GM12878 (cell line): Measurements from ENCODE around the gene UBQLN4. TPM values are rescaled to one million over a fixed set of nuclear protein-coding genes. Genes with fewer than 3 reads are reported as not detected.

Experiments used
- ATAC-seq: fragments of 200-7000 bp; cut with Tn5 transposase; 3 replicates; pipeline ENCODE4 v1.9.1; 2020; ENCODE audit warnings: mild to moderate bottlenecking, moderate library complexity
- BruUV-seq: library from RNA; stranded (reverse); fragments of 400-500 nt; replicated peaks from 2 replicates; lab custom pipeline; 2021; lab: Mats Ljungman, UMichigan
- CTCF ChIA-PET: fragments of 300-600 bp; sonication (Branson Sonifier 250); formaldehyde crosslinking; extraction: SDS; loops from one replicate; lab custom pipeline; 2021; ENCODE audit warnings: inconsistent platforms; lab: Yijun Ruan, JAX
- POLR2A ChIA-PET: fragments of 350-600 bp; formaldehyde crosslinking; extraction: SDS; loops from one replicate; lab custom pipeline; 2021; ENCODE audit warnings: inconsistent platforms; lab: Charles Lee
- RAD21 ChIA-PET: fragments of 300-600 bp; sonication (Branson Sonifier 250); formaldehyde crosslinking; loops from one replicate; lab custom pipeline; 2023; ENCODE audit warnings: antibody characterized with exemption; ENCODE audit not compliant: unreplicated experiment; lab: Charles Lee
- SMC1A ChIA-PET: fragments of 300-600 bp; sonication (Branson Sonifier 250); formaldehyde crosslinking; loops from one replicate; lab custom pipeline; 2023; ENCODE audit not compliant: unreplicated experiment, uncharacterized antibody; lab: Charles Lee
- DNase-seq: peaks from one replicate; pipeline ENCODE4 v3.0.0-alpha.2; 2011; ENCODE audit warnings: low read depth, low spot score
- FAIRE-seq: peaks from 3 replicates; lab custom pipeline; 2011; peaks lifted over from hg19 to GRCh38; lab: Jason Lieb, UNC
- H2AFZ ChIP-seq: 2 replicates; pipeline ENCODE4 v1.6.0; 2011; ENCODE audit warnings: low read depth, low read length, control low read depth; ENCODE audit not compliant: control insufficient read depth
- H3K27ac ChIP-seq: 2 replicates; pipeline ENCODE4 v1.5.1; 2011; ENCODE audit warnings: control low read depth; ENCODE audit not compliant: control insufficient read depth, insufficient read depth
- H3K27me3 ChIP-seq, 2 experiments: replicated peaks in 1 of 2; 2 replicates each; pipeline versions ENCODE4 v1.6.0 to v1.6.1; 2011; ENCODE audit warnings: low read length in 1 of 2; ENCODE audit not compliant: control insufficient read depth in 2 of 2, insufficient read depth in 2 of 2
- H3K36me3 ChIP-seq, 2 experiments: 2 replicates each; pipeline ENCODE4 v1.5.1; 2011; ENCODE audit warnings: low read length in 1 of 2; ENCODE audit not compliant: control insufficient read depth in 2 of 2, insufficient read depth in 2 of 2
- H3K4me1 ChIP-seq: 2 replicates; pipeline ENCODE4 v1.6.1; 2011; ENCODE audit warnings: mild to moderate bottlenecking, low read length, moderate library complexity, mixed read lengths; ENCODE audit not compliant: control insufficient read depth, insufficient read depth
- H3K4me2 ChIP-seq: 2 replicates; pipeline ENCODE4 v1.6.0; 2011; ENCODE audit warnings: control low read depth; ENCODE audit not compliant: control insufficient read depth, insufficient read depth
- H3K4me3 ChIP-seq: fragments of 200-600 bp; sonication (generic); 2 replicates; pipeline ENCODE4 v1.5.1; 2016
- H3K79me2 ChIP-seq: 2 replicates; pipeline ENCODE4 v1.6.0; 2011; ENCODE audit warnings: low read length; ENCODE audit not compliant: control insufficient read depth, insufficient read depth
- H3K9ac ChIP-seq: 2 replicates; pipeline ENCODE4 v1.8.0; 2011; ENCODE audit warnings: low read length, control low read depth, mixed read lengths; ENCODE audit not compliant: control insufficient read depth, insufficient read depth
- H3K9me3 ChIP-seq: replicated peaks from 3 replicates; pipeline ENCODE4 v1.5.1; 2011; ENCODE audit warnings: mild to moderate bottlenecking, low read length; ENCODE audit not compliant: control insufficient read depth, insufficient read depth
- H4K20me1 ChIP-seq: 2 replicates; pipeline ENCODE4 v1.6.0; 2011; ENCODE audit not compliant: control insufficient read depth, insufficient read depth
- CBX5 ChIP-seq: sonication (generic); IDR thresholded peaks from 2 replicates; pipeline ENCODE4 v1.6.1; 2016; ENCODE audit warnings: low read depth, moderate library complexity, mild to moderate bottlenecking, inconsistent platforms
- GATAD2B ChIP-seq: fragments of 450-650 bp; conservative IDR thresholded peaks from 2 replicates; pipeline ENCODE4 v1.6.1; 2017; ENCODE audit warnings: low read depth, mild to moderate bottlenecking, moderate library complexity
- HDAC2 ChIP-seq: fragments of 200-600 bp; sonication (generic); IDR thresholded peaks from 2 replicates; pipeline ENCODE4 v1.6.1; 2017
- HDAC6 ChIP-seq: fragments of 200-600 bp; sonication (generic); IDR thresholded peaks from one replicate; pipeline ENCODE4 v1.8.0; 2017; ENCODE audit warnings: antibody characterized with exemption; ENCODE audit not compliant: unreplicated experiment
- NR2C1 ChIP-seq: fragments of 450-650 bp; IDR thresholded peaks from 2 replicates; pipeline ENCODE4 v1.6.1; 2017; ENCODE audit warnings: antibody characterized with exemption, mild to moderate bottlenecking, moderate library complexity
- RELA ChIP-seq: fragments of 450-650 bp; IDR thresholded peaks from 2 replicates; pipeline ENCODE4 v1.8.0; 2014; ENCODE audit warnings: borderline replicate concordance; ENCODE audit not compliant: partially characterized antibody
- SREBF2 ChIP-seq: IDR thresholded peaks from 2 replicates; pipeline ENCODE4 v1.6.1; 2012; ENCODE audit warnings: mild to moderate bottlenecking, low read length
- TBL1XR1 ChIP-seq: IDR thresholded peaks from 2 replicates; pipeline ENCODE4 v1.6.1; 2012; ENCODE audit warnings: low read depth, low read length, improper control_type of control experiment
- USF1 ChIP-seq: IDR thresholded peaks from 2 replicates; pipeline ENCODE4 v1.6.1; 2011; ENCODE audit warnings: borderline replicate concordance, low read depth, mild to moderate bottlenecking, moderate library complexity, mixed read lengths, low read length; ENCODE audit not compliant: insufficient read depth; ENCODE audit errors: extremely low read length
- ZNF207 ChIP-seq: fragments of 450-650 bp; IDR thresholded peaks from 2 replicates; pipeline ENCODE4 v1.6.1; 2014; ENCODE audit warnings: antibody characterized with exemption, mild to moderate bottlenecking, borderline replicate concordance
- WGBS: methylation state at CpG from one replicate; pipeline ENCODE4 v1.1.6; 2016; ENCODE audit warnings: low lambda C conversion rate; ENCODE audit not compliant: insufficient replicate concordance, insufficient coverage; ENCODE audit errors: missing lambda C conversion rate; 5-methylcytosine and 5-hydroxymethylcytosine counted together
- in situ Hi-C: fragments of 300-500 bp; cut with MboI; formaldehyde crosslinking; loops from 9 replicates; pipeline ENCODE4 v1.14.3; 2018; ENCODE audit warnings: mixed read lengths
- intact Hi-C: fragments of 100-400 bp; cut with micrococcal nuclease; formaldehyde crosslinking; loops from one replicate; pipeline ENCODE4 v1.14.2; 2022; ENCODE audit not compliant: unreplicated experiment
- polyA plus RNA-seq, 11 experiments: library from polyadenylated mRNA; depleted of rRNA in 4 of 11; unstranded in 6 of 11; stranded (reverse) in 5 of 11; fragments of >200 nt; fragmentation: Nextera tagmentation in 4 of 11; fragmentation: Illumina TruSeq in 1 of 11; extraction: Ambion mirVana in 4 of 11; extraction: Trizol in 1 of 11; gene quantifications; 1 replicate in 1 of 11; 2 replicates in 10 of 11; pipeline versions ENCODE4 v1.2.1 to v1.2.3, GENCODE V29; 2011 to 2016; ENCODE audit warnings: inconsistent platforms in 2 of 11, missing spikeins in 2 of 11, low read depth in 1 of 11
- total RNA-seq, 4 experiments: library from RNA; depleted of rRNA in 3 of 4; stranded (reverse); fragments of >200 nt in 3 of 4; fragmentation: Illumina TruSeq in 1 of 4; extraction: Trizol in 1 of 4; gene quantifications; 2 replicates each; pipeline versions ENCODE4 v1.2.1 to v1.2.3, GENCODE V29; 2013 to 2021

UBQLN4 gene
- total and polyA plus RNA-seq, 10 of the 15 experiments (the other 5 are each of a cell fraction or from before 2014, with no cell fraction given), result 10.0 to 44.6 (median 19.7) TPM

- H3K4me2 ChIP-seq, result no peak overlapping the region
- intact Hi-C loops (loop anchor here (2.0 kb wide), 1 partner anchor 33 kb away; the partner anchor contains the start of gene LAMTOR2), in situ Hi-C loops (no loop called here)
- FAIRE-seq, result no peak
- ChIA-PET CTCF (interaction anchor here (0.7 to 3.4 kb wide), 3 partner anchors 9 to 90 kb away, joined by 3 to 14 read pairs (median 3); no protein-coding TSS in a partner anchor), RAD21 (interaction anchor here (1.0 to 1.7 kb wide), 2 partner anchors 81 to 290 kb away, joined by 3 to 6 read pairs; no protein-coding TSS in a partner anchor)
- no peaks in the 10 kb centered on the region for H4K20me1 ChIP-seq
- H3K9ac ChIP-seq, result no peak overlapping the region
- H3K4me3 ChIP-seq, result no peak overlapping the region
- no peaks in the 10 kb centered on the region; a peak in 1 of 4 replicates for H3K27me3 ChIP-seq
- no TSS peak for BruUV-seq
- no peak overlapping the region; the same call in 1 of the 2 replicates for H2AFZ ChIP-seq
- ATAC-seq, result no peak
- no peak for TF ChIP-seq CBX5
- TF ChIP-seq GATAD2B, result no peak
- no peak for TF ChIP-seq TBL1XR1
- TF ChIP-seq ZNF207, result no peak
- no peak for TF ChIP-seq RELA
- no peak for TF ChIP-seq SREBF2
- TF ChIP-seq NR2C1, result no peak
- TF ChIP-seq USF1, result no peak
- no peak for TF ChIP-seq HDAC6
- no peak for TF ChIP-seq HDAC2
- TF ChIP-seq, all 136 proteins: peak for 0
- WGBS, result 43% methylated on average over 2 of the region's 2 CpGs
- ChIA-PET SMC1A (interaction anchor here (0.8 to 1.2 kb wide), 4 partner anchors 8 to 84 kb away, joined by 3 to 4 read pairs (median 3); no protein-coding TSS in a partner anchor), POLR2A (no interaction called here)
- H3K36me3 ChIP-seq, result peaks cover 2% of the 10 kb centered on the region in 2 experiments
- peaks cover 23% of the 10 kb centered on the region for H3K79me2 ChIP-seq
- no peaks in the 10 kb centered on the region for H3K9me3 ChIP-seq
- H3K4me1 ChIP-seq, result peaks cover 6% of the 10 kb centered on the region
- DNase-seq, result no peak
- H3K27ac ChIP-seq, result no peak overlapping the region
Observed at GRCh38 chr1:156021954-156022353, 31.6 kb downstream of the UBQLN4 start.
